HepG2 (cell line): ENCODE data around the gene CCDC57. TPM values are rescaled to one million over a fixed set of nuclear protein-coding genes. Genes with fewer than 3 reads are reported as not detected.

Experiments used
- AGO2 ChIP-seq: fragments of 200-400 bp; formaldehyde crosslinking; optimal IDR thresholded peaks from 2 replicates; pipeline ENCODE3; 2017; ENCODE audit warnings: mild to moderate bottlenecking, low read depth, low read length, moderate library complexity
- CAMTA2 ChIP-seq: sonication (generic); formaldehyde crosslinking; IDR thresholded peaks from 2 replicates; pipeline ENCODE4 v1.4.0; 2020; ENCODE audit warnings: mild to moderate bottlenecking, missing genetic modification reagents, borderline replicate concordance
- CBX5 ChIP-seq: sonication (generic); formaldehyde crosslinking; IDR thresholded peaks from 2 replicates; pipeline ENCODE4 v1.4.0; 2020; ENCODE audit warnings: missing genetic modification reagents, borderline replicate concordance
- ETV6 ChIP-seq: sonication (generic); formaldehyde crosslinking; conservative IDR thresholded peaks from 2 replicates; pipeline ENCODE4 v1.4.0; 2020; ENCODE audit warnings: missing genetic modification reagents
- MIER2 ChIP-seq: IDR thresholded peaks from 2 replicates; pipeline ENCODE4 v1.6.1; 2016; ENCODE audit warnings: missing biosample characterization, missing genetic modification reagents
- RBFOX2 ChIP-seq: fragments of 200-400 bp; formaldehyde crosslinking; IDR thresholded peaks from 2 replicates; pipeline ENCODE4 v1.6.1; 2017; ENCODE audit warnings: low read depth, mild to moderate bottlenecking, low read length
- RFX1 ChIP-seq: fragments of 450-650 bp; IDR thresholded peaks from 2 replicates; pipeline ENCODE4 v1.6.1; 2017
- RNF2 ChIP-seq: fragments of 450-650 bp; conservative IDR thresholded peaks from 2 replicates; pipeline ENCODE4 v1.6.1; 2016; ENCODE audit warnings: low read depth
- SAFB2 ChIP-seq: sonication (generic); formaldehyde crosslinking; IDR thresholded peaks from 2 replicates; pipeline ENCODE4 v1.5.1; 2020; ENCODE audit warnings: missing genetic modification reagents, low read depth, mild to moderate bottlenecking, borderline replicate concordance
- ZFP82 ChIP-seq: sonication (generic); formaldehyde crosslinking; IDR thresholded peaks from 2 replicates; pipeline ENCODE4 v1.5.1; 2020; ENCODE audit warnings: mild to moderate bottlenecking, missing genetic modification reagents, borderline replicate concordance
- ZMYM4 ChIP-seq: sonication (generic); formaldehyde crosslinking; IDR thresholded peaks from 2 replicates; pipeline ENCODE4 v1.8.1; 2023; ENCODE audit warnings: mild to moderate bottlenecking, missing genetic modification reagents
- ZNF430 ChIP-seq: sonication (generic); formaldehyde crosslinking; IDR thresholded peaks from 2 replicates; pipeline ENCODE4 v1.9.0; 2021; ENCODE audit warnings: mild to moderate bottlenecking, missing genetic modification reagents
- ZNF484 ChIP-seq: sonication (generic); formaldehyde crosslinking; IDR thresholded peaks from 2 replicates; pipeline ENCODE4 v1.5.1; 2020; ENCODE audit warnings: mild to moderate bottlenecking, low read depth, missing genetic modification reagents, borderline replicate concordance
- ZNF567 ChIP-seq: sonication (generic); formaldehyde crosslinking; IDR thresholded peaks from 2 replicates; pipeline ENCODE4 v1.8.1; 2023; ENCODE audit warnings: mild to moderate bottlenecking, missing genetic modification reagents, borderline replicate concordance
- ZNF605 ChIP-seq: sonication (generic); formaldehyde crosslinking; IDR thresholded peaks from 2 replicates; pipeline ENCODE4 v1.8.0; 2022; ENCODE audit warnings: mild to moderate bottlenecking, missing genetic modification reagents
- ZNF607 ChIP-seq: sonication (generic); formaldehyde crosslinking; IDR thresholded peaks from 2 replicates; pipeline ENCODE4 v1.5.1; 2020; ENCODE audit warnings: missing genetic modification reagents, mild to moderate bottlenecking, borderline replicate concordance
- ZNF616 ChIP-seq: sonication (generic); formaldehyde crosslinking; IDR thresholded peaks from 2 replicates; pipeline ENCODE4 v1.5.0; 2020; ENCODE audit warnings: low read depth, mild to moderate bottlenecking, missing genetic modification reagents
- ZNF772 ChIP-seq: sonication (generic); formaldehyde crosslinking; IDR thresholded peaks from 2 replicates; pipeline ENCODE4 v1.5.0; 2020; ENCODE audit warnings: mild to moderate bottlenecking, missing genetic modification reagents
- ZNF850 ChIP-seq: sonication (generic); formaldehyde crosslinking; conservative IDR thresholded peaks from 2 replicates; pipeline ENCODE4 v1.9.0; 2021; ENCODE audit warnings: mild to moderate bottlenecking, missing genetic modification reagents
- polyA plus RNA-seq, 8 experiments: library from polyadenylated mRNA; depleted of rRNA in 3 of 8; stranded (reverse) in 7 of 8; unstranded in 1 of 8; fragments of >200 nt; fragmentation: Illumina TruSeq in 4 of 8; extraction: Trizol in 4 of 8; gene quantifications; 2 replicates each; pipeline versions ENCODE4 v1.2.1 to v1.2.3, GENCODE V29; 2011 to 2016; ENCODE audit warnings: low read depth in 4 of 8, missing spikeins in 1 of 8, mixed read lengths in 1 of 8; ENCODE audit not compliant: insufficient read depth in 1 of 8
- total RNA-seq, 5 experiments: library from RNA; depleted of rRNA; stranded (reverse); fragments of >200 nt; fragmentation: Illumina TruSeq; extraction: Trizol; gene quantifications; 2 replicates each; pipeline ENCODE4 v1.2.3, GENCODE V29; 2016; ENCODE audit warnings: low read depth in 1 of 5
- TF ChIP-seq, protein P1 (sequence below): sonication (generic); formaldehyde crosslinking; IDR thresholded peaks from 2 replicates; pipeline ENCODE4 v1.4.0; 2020; ENCODE audit warnings: missing genetic modification reagents, low read depth, mild to moderate bottlenecking, borderline replicate concordance
- TF ChIP-seq, protein P2 (sequence below): sonication (generic); formaldehyde crosslinking; IDR thresholded peaks from 2 replicates; pipeline ENCODE4 v1.9.0; 2021; ENCODE audit warnings: missing genetic modification reagents, mild to moderate bottlenecking, borderline replicate concordance
- TF ChIP-seq, protein P3 (sequence below), 2 experiments: sonication (generic) in 1 of 2; formaldehyde crosslinking in 1 of 2; IDR thresholded peaks; 2 replicates each; pipeline versions ENCODE4 v1.4.0 to v1.6.1; 2018 to 2020; ENCODE audit warnings: missing genetic modification reagents in 2 of 2, borderline replicate concordance in 1 of 2, low read depth in 1 of 2, mild to moderate bottlenecking in 1 of 2, missing biosample characterization in 1 of 2
- TF ChIP-seq, protein P4 (sequence below): sonication (generic); formaldehyde crosslinking; IDR thresholded peaks from 2 replicates; pipeline ENCODE4 v1.8.1; 2023; ENCODE audit warnings: mild to moderate bottlenecking, missing genetic modification reagents
- TF ChIP-seq, protein P5 (sequence below): sonication (generic); formaldehyde crosslinking; IDR thresholded peaks from 2 replicates; pipeline ENCODE4 v1.4.0; 2020; ENCODE audit warnings: missing genetic modification reagents

Gene CCDC57
- total and polyA plus RNA-seq, 2 of the 13 experiments (the other 11 are each of a cell fraction or from before 2014, with no cell fraction given), result 59.3 to 59.9 TPM

DNA sequence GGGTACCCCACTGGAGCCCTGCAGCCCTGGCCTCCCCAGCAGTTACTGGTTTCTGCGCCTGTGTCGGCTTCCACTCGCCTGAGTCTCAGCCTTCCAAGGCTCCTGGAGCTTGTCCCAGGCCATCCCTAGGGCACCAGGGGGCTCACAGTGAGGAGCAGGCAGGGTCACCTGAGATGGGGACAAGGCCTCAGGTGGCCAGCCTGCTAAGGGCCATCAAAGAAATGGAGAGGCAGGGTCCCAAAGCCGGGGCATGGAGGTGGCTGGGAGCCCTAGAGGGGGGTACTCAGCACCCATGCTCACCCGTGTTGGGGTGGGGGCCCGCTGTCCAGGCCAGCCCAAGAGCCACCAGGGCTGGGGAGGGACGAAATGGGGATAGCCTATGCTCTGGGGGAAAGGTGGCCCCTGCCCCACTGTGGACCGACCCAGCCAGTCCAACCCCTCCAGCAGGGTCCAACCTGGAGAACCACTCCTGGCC lies 115.9 kb downstream of the CCDC57 start (continued):
- TF ChIP-seq ZNF484 (CRISPR knock-in tag), result no peak
- 0 out of 2 replicates have a peak, but pooled peaks have one; percentile 5 for TF ChIP-seq CBX5 (CRISPR knock-in tag)
- 0 out of 2 replicates have a peak, but pooled peaks have one; percentile 14 for TF ChIP-seq ZNF430 (CRISPR knock-in tag)
- no peak for TF ChIP-seq ZFP82 (CRISPR knock-in tag)
- TF ChIP-seq, protein P1, sequence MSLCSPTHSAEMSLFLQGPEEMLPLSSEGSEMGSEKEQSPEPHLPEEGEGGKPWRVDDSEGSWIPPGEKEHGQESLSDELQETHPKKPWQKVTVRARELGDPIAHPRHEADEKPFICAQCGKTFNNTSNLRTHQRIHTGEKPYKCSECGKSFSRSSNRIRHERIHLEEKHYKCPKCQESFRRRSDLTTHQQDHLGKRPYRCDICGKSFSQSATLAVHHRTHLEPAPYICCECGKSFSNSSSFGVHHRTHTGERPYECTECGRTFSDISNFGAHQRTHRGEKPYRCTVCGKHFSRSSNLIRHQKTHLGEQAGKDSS (CRISPR knock-in tag), result no peak
- peak; percentile 69; the same call in 1 of the 2 replicates for TF ChIP-seq ZNF605 (CRISPR knock-in tag)
- no peak for TF ChIP-seq ZNF772 (CRISPR knock-in tag)
- TF ChIP-seq, protein P2, sequence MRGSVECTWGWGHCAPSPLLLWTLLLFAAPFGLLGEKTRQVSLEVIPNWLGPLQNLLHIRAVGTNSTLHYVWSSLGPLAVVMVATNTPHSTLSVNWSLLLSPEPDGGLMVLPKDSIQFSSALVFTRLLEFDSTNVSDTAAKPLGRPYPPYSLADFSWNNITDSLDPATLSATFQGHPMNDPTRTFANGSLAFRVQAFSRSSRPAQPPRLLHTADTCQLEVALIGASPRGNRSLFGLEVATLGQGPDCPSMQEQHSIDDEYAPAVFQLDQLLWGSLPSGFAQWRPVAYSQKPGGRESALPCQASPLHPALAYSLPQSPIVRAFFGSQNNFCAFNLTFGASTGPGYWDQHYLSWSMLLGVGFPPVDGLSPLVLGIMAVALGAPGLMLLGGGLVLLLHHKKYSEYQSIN (CRISPR knock-in tag), result no peak
- no peak for TF ChIP-seq ZNF567 (CRISPR knock-in tag)
- TF ChIP-seq ETV6 (CRISPR knock-in tag), result no peak
- TF ChIP-seq SAFB2 (CRISPR knock-in tag), result no peak
- no peak for TF ChIP-seq MIER2
- TF ChIP-seq, protein P3, sequence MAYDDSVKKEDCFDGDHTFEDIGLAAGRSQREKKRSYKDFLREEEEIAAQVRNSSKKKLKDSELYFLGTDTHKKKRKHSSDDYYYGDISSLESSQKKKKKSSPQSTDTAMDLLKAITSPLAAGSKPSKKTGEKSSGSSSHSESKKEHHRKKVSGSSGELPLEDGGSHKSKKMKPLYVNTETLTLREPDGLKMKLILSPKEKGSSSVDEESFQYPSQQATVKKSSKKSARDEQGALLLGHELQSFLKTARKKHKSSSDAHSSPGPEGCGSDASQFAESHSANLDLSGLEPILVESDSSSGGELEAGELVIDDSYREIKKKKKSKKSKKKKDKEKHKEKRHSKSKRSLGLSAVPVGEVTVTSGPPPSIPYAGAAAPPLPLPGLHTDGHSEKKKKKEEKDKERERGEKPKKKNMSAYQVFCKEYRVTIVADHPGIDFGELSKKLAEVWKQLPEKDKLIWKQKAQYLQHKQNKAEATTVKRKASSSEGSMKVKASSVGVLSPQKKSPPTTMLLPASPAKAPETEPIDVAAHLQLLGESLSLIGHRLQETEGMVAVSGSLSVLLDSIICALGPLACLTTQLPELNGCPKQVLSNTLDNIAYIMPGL (CRISPR knock-in tag; IDR thresholded peaks at IDR 0.05; ENCODE audit: borderline replicate concordance in 1 of 2, low read depth in 1 of 2), result peak in 1 of 2 experiments; percentile 63; a peak in 1 of 4 replicates
- TF ChIP-seq, protein P4, sequence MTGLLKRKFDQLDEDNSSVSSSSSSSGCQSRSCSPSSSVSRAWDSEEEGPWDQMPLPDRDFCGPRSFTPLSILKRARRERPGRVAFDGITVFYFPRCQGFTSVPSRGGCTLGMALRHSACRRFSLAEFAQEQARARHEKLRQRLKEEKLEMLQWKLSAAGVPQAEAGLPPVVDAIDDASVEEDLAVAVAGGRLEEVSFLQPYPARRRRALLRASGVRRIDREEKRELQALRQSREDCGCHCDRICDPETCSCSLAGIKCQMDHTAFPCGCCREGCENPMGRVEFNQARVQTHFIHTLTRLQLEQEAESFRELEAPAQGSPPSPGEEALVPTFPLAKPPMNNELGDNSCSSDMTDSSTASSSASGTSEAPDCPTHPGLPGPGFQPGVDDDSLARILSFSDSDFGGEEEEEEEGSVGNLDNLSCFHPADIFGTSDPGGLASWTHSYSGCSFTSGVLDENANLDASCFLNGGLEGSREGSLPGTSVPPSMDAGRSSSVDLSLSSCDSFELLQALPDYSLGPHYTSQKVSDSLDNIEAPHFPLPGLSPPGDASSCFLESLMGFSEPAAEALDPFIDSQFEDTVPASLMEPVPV, result 0 out of 2 replicates have a peak, but pooled peaks have one; percentile 3
- no peak for TF ChIP-seq ZMYM4 (CRISPR knock-in tag)
- no peak for TF ChIP-seq ZNF850
- TF ChIP-seq, protein P5, sequence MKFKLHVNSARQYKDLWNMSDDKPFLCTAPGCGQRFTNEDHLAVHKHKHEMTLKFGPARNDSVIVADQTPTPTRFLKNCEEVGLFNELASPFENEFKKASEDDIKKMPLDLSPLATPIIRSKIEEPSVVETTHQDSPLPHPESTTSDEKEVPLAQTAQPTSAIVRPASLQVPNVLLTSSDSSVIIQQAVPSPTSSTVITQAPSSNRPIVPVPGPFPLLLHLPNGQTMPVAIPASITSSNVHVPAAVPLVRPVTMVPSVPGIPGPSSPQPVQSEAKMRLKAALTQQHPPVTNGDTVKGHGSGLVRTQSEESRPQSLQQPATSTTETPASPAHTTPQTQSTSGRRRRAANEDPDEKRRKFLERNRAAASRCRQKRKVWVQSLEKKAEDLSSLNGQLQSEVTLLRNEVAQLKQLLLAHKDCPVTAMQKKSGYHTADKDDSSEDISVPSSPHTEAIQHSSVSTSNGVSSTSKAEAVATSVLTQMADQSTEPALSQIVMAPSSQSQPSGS (CRISPR knock-in tag), result no peak
- TF ChIP-seq ZNF616 (CRISPR knock-in tag), result no peak; the same call in 1 of the 2 replicates
- TF ChIP-seq RBFOX2, result no peak
- TF ChIP-seq RFX1, result no peak
- TF ChIP-seq CAMTA2 (CRISPR knock-in tag), result no peak
- no peak for TF ChIP-seq RNF2
- no peak for TF ChIP-seq ZNF607
- TF ChIP-seq AGO2, result peak; percentile 77
